Measurements from ENCODE around the gene ZBTB7A. TPM values are rescaled to one million over a fixed set of nuclear protein-coding genes. Genes with fewer than 3 reads are reported as not detected.

Gene ZBTB7A
- total RNA-seq: 10 to 100 TPM; 60.3 to 94.2 (median 77.4) TPM

GRCh38 chr19:4066682-4067395, at the start of gene ZBTB7A:
TSS of gene ZBTB7A (minus strand) at chr19:4066899. CDS start at chr19:4055232, 11,667 bp downstream.
- peaks cover 42% of the 10 kb centered on the region for H3K4me1 ChIP-seq
- peak in 1 of 2 donors; percentile 95 for DNase-seq (ENCODE audit: low spot score in 2 of 2)
- H3K36me3 ChIP-seq: no peaks in the 10 kb centered on the region
- H3K27me3 ChIP-seq: no peaks in the 10 kb centered on the region
- no peaks in the 10 kb centered on the region for H3K9me3 ChIP-seq
- peak within 1 kb of the TSS; percentile 99 for H3K4me3 ChIP-seq
- 0% methylated on average over 30 of the region's 85 CpGs for WGBS
- TF ChIP-seq EP300 (IDR thresholded peaks at IDR 0.05) (no peak), POLR2AphosphoS5 (IDR thresholded peaks at IDR 0.05) (no peak), POLR2A (IDR thresholded peaks at IDR 0.05) (peak in 1 of 2 donors; percentile 13)
- peak within 1 kb of the TSS; percentile 97 for H3K27ac ChIP-seq

DNA sequence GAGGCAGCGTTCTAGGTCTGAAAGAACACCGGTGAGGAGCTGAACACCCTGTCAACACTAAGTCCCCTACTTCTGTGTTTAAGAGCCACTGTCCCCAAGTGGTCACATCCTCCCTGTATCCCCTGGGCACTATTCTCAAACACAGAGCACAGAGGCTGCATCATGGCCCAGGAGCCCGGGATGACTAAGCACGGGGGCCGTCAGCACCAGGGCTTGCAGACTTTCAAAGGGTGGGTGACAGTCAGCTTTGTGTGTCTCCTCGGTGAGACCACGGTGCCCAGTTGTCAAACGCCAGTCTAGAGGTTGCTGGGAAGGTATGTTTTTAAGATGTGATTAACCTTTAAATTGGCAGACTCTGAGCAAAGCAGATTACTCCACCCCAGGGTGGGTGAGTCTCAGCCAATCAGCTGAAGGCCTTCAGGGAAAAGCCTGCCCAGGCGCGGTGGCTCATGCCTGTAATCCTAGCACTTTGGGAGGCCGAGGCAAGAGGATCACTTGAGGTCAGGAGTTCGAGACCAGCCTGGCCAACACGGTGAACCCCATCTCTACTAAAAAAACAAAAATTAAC, 49.2 kb upstream of the ZBTB7A start:
- 85% methylated on average over 11 of the region's 13 CpGs for WGBS
- H3K36me3 ChIP-seq: peaks cover 66% of the 10 kb centered on the region
- no peak for TF ChIP-seq POLR2AphosphoS5 (IDR thresholded peaks at IDR 0.05)
- TF ChIP-seq CTCF (IDR thresholded peaks at IDR 0.05): no peak
- no peak for TF ChIP-seq POLR2A (IDR thresholded peaks at IDR 0.05)
- no peak for TF ChIP-seq EP300 (IDR thresholded peaks at IDR 0.05)

DNA sequence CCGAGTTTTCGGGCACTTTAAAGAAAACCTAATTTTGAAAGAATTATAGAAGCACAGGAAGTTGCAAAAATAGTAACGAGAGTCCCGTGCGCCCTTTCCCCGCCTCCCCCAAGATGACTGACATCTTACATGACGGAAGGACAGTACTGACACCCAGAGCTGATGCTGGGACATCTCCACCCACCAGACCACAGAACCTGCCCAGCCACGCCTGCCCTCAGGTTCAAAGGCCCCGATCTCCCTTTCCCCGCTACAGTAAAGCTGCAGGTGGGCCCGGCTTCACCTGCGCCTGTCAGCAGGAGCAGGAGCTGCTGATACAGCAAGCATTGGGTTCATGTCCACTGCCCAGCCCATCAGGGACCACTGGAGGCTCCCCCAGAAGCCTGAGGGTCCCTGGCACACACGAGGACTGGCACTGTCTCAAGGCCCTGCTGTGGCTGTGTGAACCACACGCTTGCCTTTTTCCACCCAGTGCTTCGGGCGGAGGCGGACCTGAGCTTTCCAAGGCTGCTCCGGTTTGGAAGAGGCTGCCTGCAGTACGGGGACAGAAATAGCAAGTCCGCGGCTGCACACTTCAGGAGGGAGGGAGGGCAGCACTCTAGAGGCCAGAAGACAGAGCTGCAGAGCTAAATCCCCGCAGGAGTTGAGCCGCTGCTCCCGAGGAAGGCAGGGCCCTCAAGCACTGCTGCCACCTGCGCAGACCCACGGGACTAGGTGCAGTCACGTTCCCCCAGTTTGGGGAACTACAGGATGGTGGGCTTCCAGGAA, 48.5 kb upstream of the ZBTB7A start:
- WGBS: 83% methylated on average over 23 of the region's 27 CpGs
- Histone ChIP-seq H3K4me3 (no peak overlapping the region), H3K4me1 (no peaks in the 10 kb centered on the region), H3K36me3 (peaks cover 71% of the 10 kb centered on the region), H3K27ac (no peak overlapping the region), H3K27me3 (no peaks in the 10 kb centered on the region), H3K9me3 (no peaks in the 10 kb centered on the region)
- no peak for DNase-seq (ENCODE audit: low spot score in 2 of 2)
- TF ChIP-seq EP300 (IDR thresholded peaks at IDR 0.05): no peak
- no peak for TF ChIP-seq CTCF (IDR thresholded peaks at IDR 0.05)
- no peak for TF ChIP-seq POLR2AphosphoS5 (IDR thresholded peaks at IDR 0.05)
- TF ChIP-seq POLR2A (IDR thresholded peaks at IDR 0.05): no peak

More for the DNA sequence above, 49.2 kb upstream of the ZBTB7A start:
- Histone ChIP-seq H3K4me1 (peaks cover 3% of the 10 kb centered on the region), H3K9me3 (no peaks in the 10 kb centered on the region), H3K4me3 (no peak overlapping the region), H3K27me3 (no peaks in the 10 kb centered on the region), H3K27ac (no peak overlapping the region)
- DNase-seq (ENCODE audit: low spot score in 2 of 2): no peak

DNA sequence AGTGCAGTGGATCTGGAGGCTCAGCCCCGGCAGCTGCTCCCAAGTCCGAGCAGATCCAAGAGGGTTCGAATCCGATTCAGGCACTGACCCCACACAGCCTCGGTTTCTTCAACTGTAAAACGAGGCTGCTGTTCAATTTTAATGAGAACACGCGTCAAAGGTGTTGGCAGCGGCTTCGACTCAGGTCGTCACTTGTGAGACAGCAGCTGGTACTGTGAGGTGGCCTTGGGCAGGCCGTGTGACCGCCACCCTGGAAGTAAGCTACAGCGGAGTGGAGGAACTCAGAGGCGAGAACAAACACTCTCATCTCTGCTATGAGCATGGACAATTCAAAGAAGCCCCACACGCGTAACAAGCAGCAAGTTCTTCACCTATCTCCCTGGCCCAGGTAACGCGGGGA, 47.5 kb upstream of the ZBTB7A start:
- Histone ChIP-seq H3K27ac (no peak overlapping the region), H3K36me3 (peaks cover 82% of the 10 kb centered on the region), H3K4me3 (no peak overlapping the region), H3K9me3 (no peaks in the 10 kb centered on the region), H3K4me1 (no peaks in the 10 kb centered on the region), H3K27me3 (no peaks in the 10 kb centered on the region)
- 91% methylated on average over 18 of the region's 19 CpGs for WGBS
- no peak for TF ChIP-seq CTCF (IDR thresholded peaks at IDR 0.05)
- TF ChIP-seq EP300 (IDR thresholded peaks at IDR 0.05): no peak
- no peak for TF ChIP-seq POLR2A (IDR thresholded peaks at IDR 0.05)
- TF ChIP-seq POLR2AphosphoS5 (IDR thresholded peaks at IDR 0.05): no peak
- DNase-seq (ENCODE audit: low spot score in 2 of 2): no peak

- H3K4me3 ChIP-seq: no peak overlapping the region
- TF ChIP-seq POLR2AphosphoS5 (IDR thresholded peaks at IDR 0.05) (no peak), EP300 (IDR thresholded peaks at IDR 0.05) (no peak), CTCF (IDR thresholded peaks at IDR 0.05) (no peak), POLR2A (IDR thresholded peaks at IDR 0.05) (no peak)
- no peaks in the 10 kb centered on the region for H3K4me1 ChIP-seq
- no peaks in the 10 kb centered on the region for H3K27me3 ChIP-seq
- H3K9me3 ChIP-seq: no peaks in the 10 kb centered on the region
- H3K36me3 ChIP-seq: peaks cover 88% of the 10 kb centered on the region
- DNase-seq (ENCODE audit: low spot score in 2 of 2): no peak
- WGBS: 70% methylated on average over 20 of the region's 22 CpGs
- no peak overlapping the region for H3K27ac ChIP-seq
Measured at GRCh38 chr19:4113398-4114088, 46.8 kb upstream of the ZBTB7A start.
